Transverse colon (tissue), 4 donors: ENCODE results near the gene AQP12B. TPM values are rescaled to one million over a fixed set of nuclear protein-coding genes. Genes with fewer than 3 reads are reported as not detected.
A peak's percentile ranks its signal among the peaks of the same experiment; 100 is the strongest.
"Not testable (repeated sequence)": the region's sequence is repeated elsewhere in the genome, so short reads cannot be mapped to it uniquely, and the experiment has no call there.

Experiments used
- DNase-seq: peaks from one replicate; pipeline ENCODE4 v3.0.0-alpha.2; 2019
- H3K27ac ChIP-seq, 4 donors: fragments of 200-600 bp; sonication (generic); 2 replicates each; pipeline ENCODE4 v1.5.1; 2016 to 2018; ENCODE audit warnings: inconsistent platforms in 4 of 4
- H3K27me3 ChIP-seq: fragments of 200-600 bp; sonication (generic); 2 replicates; pipeline ENCODE4 v1.5.1; 2017; ENCODE audit warnings: inconsistent platforms
- H3K36me3 ChIP-seq, 4 donors: fragments of 200-600 bp; sonication (generic); 2 replicates each; pipeline ENCODE4 v1.5.1; 2017 to 2019; ENCODE audit warnings: inconsistent platforms in 4 of 4
- H3K4me1 ChIP-seq, 4 donors: fragments of 200-600 bp; sonication (generic); 2 replicates each; pipeline ENCODE4 v1.5.1; 2017 to 2020; ENCODE audit warnings: inconsistent platforms in 4 of 4
- H3K4me3 ChIP-seq, 4 donors: fragments of 200-600 bp; sonication (generic); 1 replicate in 1 of 4; 2 replicates in 3 of 4; pipeline versions ENCODE4 v1.5.1 to v1.6.1; 2017 to 2019; ENCODE audit warnings: inconsistent platforms in 4 of 4
- H3K9me3 ChIP-seq, 2 donors: fragments of 200-600 bp; sonication (generic); 2 replicates each; pipeline ENCODE4 v1.5.1; 2017 to 2019; ENCODE audit warnings: inconsistent platforms in 2 of 2
- EP300 ChIP-seq: sonication (generic); formaldehyde crosslinking; IDR thresholded peaks from one replicate; pipeline ENCODE4 v1.6.1; 2017; ENCODE audit warnings: antibody characterized with exemption, low read depth
- POLR2A ChIP-seq: fragments of 450-650 bp; IDR thresholded peaks from one replicate; pipeline ENCODE4 v1.6.1; 2016; ENCODE audit warnings: antibody characterized with exemption, mild to moderate bottlenecking, moderate library complexity
- POLR2AphosphoS5 ChIP-seq, 3 donors: sonication (generic); formaldehyde crosslinking; IDR thresholded peaks; one replicate each; pipeline ENCODE4 v1.6.1; 2016; ENCODE audit warnings: antibody characterized with exemption in 3 of 3
- WGBS, 2 donors: methylation state at CpG; one replicate each; pipeline ENCODE4 v1.1.5; 2018; ENCODE audit warnings: low coverage in 1 of 2; 5-methylcytosine and 5-hydroxymethylcytosine counted together
- in situ Hi-C, 4 donors: fragments of 200-750 bp; cut with MboI; loops; one replicate each; pipeline versions ENCODE4 v1.15.0 to v1.15.1; 2017; ENCODE audit warnings: low sequenced_read_pairs in 3 of 4, low pct_ligation_motif_present in 1 of 4, low pct_unique_long_range_greater_than_20kb in 1 of 4
- intact Hi-C: fragments of 100-400 bp; cut with DNase I; formaldehyde crosslinking; loops from one replicate; pipeline ENCODE4 v1.15.1; 2023; ENCODE audit warnings: low total_unique reads
- total RNA-seq, 4 donors: library from RNA; depleted of rRNA; stranded (reverse); fragments of >200 nt; gene quantifications; one replicate each; pipeline ENCODE4 v1.1.0, GENCODE V29; 2016
- TF ChIP-seq, protein P1 (sequence below), 5 experiments: fragments of 200-600 bp in 3 of 5; fragments of 450-650 bp in 2 of 5; sonication (generic) in 3 of 5; IDR thresholded peaks; 1 replicate in 2 of 5; 2 replicates in 3 of 5; pipeline ENCODE4 v1.5.1; 2016 to 2017; ENCODE audit warnings: antibody characterized with exemption in 5 of 5, inconsistent platforms in 3 of 5, mild to moderate bottlenecking in 2 of 5, moderate library complexity in 1 of 5

Gene AQP12B
- total RNA-seq, 4 donors from 2014 or later = 0.55 to 1.5 TPM; not detected in 2

DNA sequence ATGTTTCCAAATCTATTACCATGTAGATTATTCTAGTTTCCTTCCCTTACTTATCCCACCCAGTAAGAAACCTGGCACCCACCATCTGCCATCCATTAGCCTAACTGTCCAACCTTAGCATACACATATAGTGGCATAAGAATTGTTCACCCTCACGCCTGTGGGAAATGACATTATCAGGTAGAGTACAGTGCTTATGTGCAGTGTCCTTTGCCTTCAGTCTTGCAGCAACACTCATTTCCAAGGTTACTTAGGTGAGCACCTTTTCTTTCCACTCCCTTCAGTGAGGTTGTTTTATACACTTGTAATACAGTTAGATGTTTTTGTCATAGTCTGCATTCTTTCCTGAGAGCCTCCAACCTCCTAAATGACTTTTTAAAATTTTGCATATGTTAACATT lies 18.1 kb downstream of the AQP12B start:
- H3K27ac ChIP-seq = no peak overlapping the region
- intact Hi-C loops (no loop called here), in situ Hi-C loops (no loop called here)
- no peaks in the 10 kb centered on the region for H3K36me3 ChIP-seq
- H3K9me3 ChIP-seq = peaks cover 0 to 3% of the 10 kb centered on the region in 2 donors
- DNase-seq = no peak
- H3K4me3 ChIP-seq = no peak overlapping the region
- H3K27me3 ChIP-seq = peaks cover 68% of the 10 kb centered on the region
- TF ChIP-seq, protein P1, sequence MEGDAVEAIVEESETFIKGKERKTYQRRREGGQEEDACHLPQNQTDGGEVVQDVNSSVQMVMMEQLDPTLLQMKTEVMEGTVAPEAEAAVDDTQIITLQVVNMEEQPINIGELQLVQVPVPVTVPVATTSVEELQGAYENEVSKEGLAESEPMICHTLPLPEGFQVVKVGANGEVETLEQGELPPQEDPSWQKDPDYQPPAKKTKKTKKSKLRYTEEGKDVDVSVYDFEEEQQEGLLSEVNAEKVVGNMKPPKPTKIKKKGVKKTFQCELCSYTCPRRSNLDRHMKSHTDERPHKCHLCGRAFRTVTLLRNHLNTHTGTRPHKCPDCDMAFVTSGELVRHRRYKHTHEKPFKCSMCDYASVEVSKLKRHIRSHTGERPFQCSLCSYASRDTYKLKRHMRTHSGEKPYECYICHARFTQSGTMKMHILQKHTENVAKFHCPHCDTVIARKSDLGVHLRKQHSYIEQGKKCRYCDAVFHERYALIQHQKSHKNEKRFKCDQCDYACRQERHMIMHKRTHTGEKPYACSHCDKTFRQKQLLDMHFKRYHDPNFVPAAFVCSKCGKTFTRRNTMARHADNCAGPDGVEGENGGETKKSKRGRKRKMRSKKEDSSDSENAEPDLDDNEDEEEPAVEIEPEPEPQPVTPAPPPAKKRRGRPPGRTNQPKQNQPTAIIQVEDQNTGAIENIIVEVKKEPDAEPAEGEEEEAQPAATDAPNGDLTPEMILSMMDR (IDR thresholded peaks at IDR 0.05) = no peak
- TF ChIP-seq POLR2AphosphoS5 (IDR thresholded peaks at IDR 0.05) = no peak
- no peak for TF ChIP-seq EP300
- TF ChIP-seq POLR2A = no peak
- H3K4me1 ChIP-seq = no peaks in the 10 kb centered on the region
- 89% methylated on average over 1 of the region's 1 CpG; no CpG with 5 or more reads in 1 of the 2 donors for WGBS, 2 donors

DNA sequence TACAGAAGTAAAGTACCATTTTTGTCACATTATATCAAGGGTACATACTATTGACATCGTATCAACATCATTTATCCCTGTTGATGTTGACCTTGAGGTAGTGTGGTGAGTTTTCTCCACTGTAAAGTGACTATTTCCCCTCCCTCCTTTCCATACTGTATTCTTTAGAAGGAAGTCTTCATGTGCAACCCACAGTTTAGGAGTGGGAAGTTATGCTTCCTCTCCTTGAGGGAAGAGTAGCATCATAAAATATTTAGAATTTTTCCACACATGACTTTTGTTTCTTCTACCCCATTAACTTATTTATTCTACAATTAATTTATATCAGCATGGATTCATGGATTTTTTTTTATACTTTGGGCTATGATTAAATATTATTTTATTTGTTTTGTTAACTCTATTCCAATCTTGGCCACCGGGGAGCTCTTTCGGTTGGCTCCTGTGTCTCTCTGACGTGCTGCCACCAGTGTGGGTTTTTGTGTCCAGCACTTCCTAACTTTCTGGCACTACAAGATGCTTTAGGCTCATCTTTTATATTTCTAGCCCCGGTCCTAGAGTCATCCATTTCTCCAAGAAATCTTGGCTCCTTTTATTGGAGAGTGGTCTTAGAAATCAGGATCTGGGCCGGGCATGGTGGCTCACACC lies 19.0 kb downstream of the AQP12B start:
- peaks cover 0 to 3% of the 10 kb centered on the region in 2 donors for H3K9me3 ChIP-seq
- H3K27ac ChIP-seq = no peak overlapping the region
- peaks cover 63% of the 10 kb centered on the region for H3K27me3 ChIP-seq
- in situ Hi-C loops = no loop called here
- no peak for DNase-seq
- no peak overlapping the region for H3K4me3 ChIP-seq
- TF ChIP-seq, protein P1 (IDR thresholded peaks at IDR 0.05) = peak in 1 of 5 experiments; percentile 9
- no peak for TF ChIP-seq POLR2A
- WGBS, 2 donors = 64 to 71% methylated on average over 4 to 6 of the region's 6 CpGs
- no peaks in the 10 kb centered on the region for H3K36me3 ChIP-seq
- no peaks in the 10 kb centered on the region for H3K4me1 ChIP-seq
- intact Hi-C loops = no loop called here

DNA sequence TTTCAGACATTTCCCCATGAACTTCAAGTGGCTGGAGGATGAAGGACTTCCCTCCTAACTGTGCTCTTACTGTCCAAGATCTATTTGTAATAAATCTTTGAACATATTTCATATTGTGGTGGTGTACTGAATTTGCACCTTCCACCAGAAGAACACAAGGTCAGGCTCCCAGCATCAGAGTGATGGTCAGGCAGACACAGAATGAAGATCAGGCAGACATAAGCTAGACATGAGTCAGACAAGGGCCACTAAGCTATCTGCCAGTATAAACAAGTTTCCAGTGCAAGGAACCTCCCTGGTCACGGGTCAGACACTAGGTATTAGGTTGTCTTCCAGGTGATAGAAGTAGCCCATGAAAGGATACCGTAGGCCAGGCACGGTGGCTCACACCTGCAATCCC lies 20.0 kb downstream of the AQP12B start:
- H3K27ac ChIP-seq = no peak overlapping the region
- peaks cover 0 to 3% of the 10 kb centered on the region in 2 donors for H3K9me3 ChIP-seq
- 81% methylated on average over 3 of the region's 3 CpGs; no CpG with 5 or more reads in 1 of the 2 donors for WGBS, 2 donors
- in situ Hi-C loops (no loop called here), intact Hi-C loops (no loop called here)
- no peak overlapping the region for H3K4me3 ChIP-seq
- H3K36me3 ChIP-seq = no peaks in the 10 kb centered on the region
- DNase-seq = no peak
- H3K27me3 ChIP-seq = peaks cover 53% of the 10 kb centered on the region
- no peaks in the 10 kb centered on the region for H3K4me1 ChIP-seq
- no peak for TF ChIP-seq POLR2A
- no peak for TF ChIP-seq EP300
- TF ChIP-seq POLR2AphosphoS5 (IDR thresholded peaks at IDR 0.05) = no peak
- TF ChIP-seq, protein P1 (IDR thresholded peaks at IDR 0.05) = no peak

DNA sequence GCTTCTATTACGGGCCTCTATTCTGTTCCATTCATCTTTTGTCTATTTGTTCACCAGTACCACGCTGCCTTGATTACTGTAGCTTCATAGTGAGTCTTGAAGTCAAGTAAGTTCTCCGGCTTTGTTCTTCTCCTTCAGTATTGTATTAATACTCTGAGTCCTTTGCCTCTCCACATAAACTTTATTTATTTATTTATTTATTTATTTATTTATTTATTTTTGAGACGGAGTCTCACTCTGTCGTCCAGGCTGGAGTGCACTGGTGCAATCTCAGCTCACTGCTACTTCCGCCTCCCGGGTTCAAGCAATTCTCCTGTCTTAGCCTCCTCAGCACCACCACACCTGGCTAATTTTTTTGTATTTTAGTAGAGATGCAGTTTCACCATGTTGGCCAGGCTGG lies 22.8 kb downstream of the AQP12B start:
- peaks cover 40% of the 10 kb centered on the region for H3K27me3 ChIP-seq
- H3K4me1 ChIP-seq, DNase-seq, in situ Hi-C loops, intact Hi-C loops, H3K27ac ChIP-seq, H3K9me3 ChIP-seq, H3K36me3 ChIP-seq, H3K4me3 ChIP-seq: not testable (repeated sequence)
- WGBS, 2 donors = 83 to 84% methylated on average over 7 of the region's 7 CpGs
